GF-D8 (cell line): Measurements from ENCODE around the gene CHN2.

Experiments
- DNase-seq: peaks from one replicate; lab custom pipeline; 2025; lab: John Stamatoyannopoulos, UW

CHN2 gene

GRCh38 chr7:29364661-29365060 is 170.1 kb downstream of the CHN2 start:
- no peak for DNase-seq

GRCh38 chr7:29365423-29365822 is 170.8 kb downstream of the CHN2 start:
- DNase-seq, result no peak

- no peak for DNase-seq
These were observed 173.2 kb downstream of the CHN2 start for GRCh38 chr7:29367784-29368183.

GRCh38 chr7:29369909-29370488 is 175.4 kb downstream of the CHN2 start:
- DNase-seq, result no peak

GRCh38 chr7:29370531-29371314 is 176.1 kb downstream of the CHN2 start:
- DNase-seq, result no peak

- no peak for DNase-seq
These were observed 176.9 kb downstream of the CHN2 start for GRCh38 chr7:29371472-29371871.

- no peak for DNase-seq
These were observed 177.9 kb downstream of the CHN2 start for GRCh38 chr7:29372351-29373090.

- no peak for DNase-seq
These were observed 181.3 kb downstream of the CHN2 start for GRCh38 chr7:29375641-29376562.

GRCh38 chr7:29377718-29378117 is 183.1 kb downstream of the CHN2 start:
- DNase-seq, result no peak

- no peak for DNase-seq
These were observed 185.0 kb downstream of the CHN2 start for GRCh38 chr7:29379551-29379950.

- no peak for DNase-seq
These were observed 186.9 kb downstream of the CHN2 start for GRCh38 chr7:29381206-29382094.

GRCh38 chr7:29384277-29384676 is 189.7 kb downstream of the CHN2 start:
- DNase-seq, result no peak

- DNase-seq, result no peak
These were observed 190.7 kb downstream of the CHN2 start for GRCh38 chr7:29385214-29385814.

GRCh38 chr7:29386196-29386765 is 191.7 kb downstream of the CHN2 start:
- no peak for DNase-seq

GRCh38 chr7:29391262-29391661 is 196.7 kb downstream of the CHN2 start:
- no peak for DNase-seq

- DNase-seq, result no peak
These were observed 199.7 kb downstream of the CHN2 start for GRCh38 chr7:29394321-29394720.

GRCh38 chr7:29396563-29396962 is 202.0 kb downstream of the CHN2 start:
- DNase-seq, result no peak

GRCh38 chr7:29397398-29397797 is 202.8 kb downstream of the CHN2 start:
- no peak for DNase-seq

- no peak for DNase-seq
These were observed 203.4 kb downstream of the CHN2 start for GRCh38 chr7:29398011-29398410.

- DNase-seq, result no peak
These were observed 205.9 kb downstream of the CHN2 start for GRCh38 chr7:29400437-29400836.
